ENCODE data around the gene NHERF1.

- TF ChIP-seq PBX3 (IDR thresholded peaks at IDR 0.05) (no peak), CTCF (IDR thresholded peaks at IDR 0.05) (no peak), FOXJ3 (CRISPR knock-in tag; IDR thresholded peaks at IDR 0.05) (no peak), EZH2phosphoT487 (IDR thresholded peaks at IDR 0.05; ENCODE audit: borderline replicate concordance, low read depth) (no peak), USF2 (IDR thresholded peaks at IDR 0.05; ENCODE audit: borderline replicate concordance, low read depth, low read length) (no peak)
These were observed 49.8 kb downstream of the NHERF1 start for GRCh38 chr17:74798239-74798707.

Measured in SK-N-SH (cell line).